ENCODE measurements around the gene XRCC3. TPM values are rescaled to one million over a fixed set of nuclear protein-coding genes. Genes with fewer than 3 reads are reported as not detected.

Gene XRCC3
- total and polyA plus RNA-seq, 12 donors, result 1.3 to 10.2 (median 5.0) TPM

- Histone ChIP-seq H3K27me3 (no peaks in the 10 kb centered on the region), H3K4me3 (no peak overlapping the region), H3K9me3 (replicated peaks in 1 of 3) (no peaks in the 10 kb centered on the region), H3K27ac (no peak overlapping the region), H3K36me3 (replicated peaks in 1 of 2) (peaks cover 0 to 94% of the 10 kb centered on the region in 2 donors), H3K4me1 (replicated peaks in 1 of 2) (peaks cover 12 to 19% of the 10 kb centered on the region in 2 donors)
- DNase-seq, result no peak
- 79 to 84% (median 81%) methylated on average over 15 of the region's 15 CpGs for WGBS, 4 donors
- TF ChIP-seq POLR2A (IDR thresholded peaks at IDR 0.05), result no peak
- TF ChIP-seq CTCF (IDR thresholded peaks at IDR 0.05), result no peak
- intact Hi-C loops (cut with DNase I), result loop anchor here in 1 of 2 donors (10.0 kb wide), 1 partner anchor 108 kb away; no protein-coding TSS in a partner anchor
Observed at GRCh38 chr14:103683139-103683538, 32.1 kb downstream of the XRCC3 start.

- no peaks in the 10 kb centered on the region for H3K4me1 ChIP-seq (replicated peaks in 1 of 2)
- H3K27ac ChIP-seq, result no peak overlapping the region
- peaks cover 0 to 96% of the 10 kb centered on the region in 2 donors for H3K36me3 ChIP-seq (replicated peaks in 1 of 2)
- no peak for DNase-seq
- no peak overlapping the region for H3K4me3 ChIP-seq
- intact Hi-C loops (cut with DNase I), result loop anchor here in 1 of 2 donors (10.0 kb wide), 1 partner anchor 106 kb away; no protein-coding TSS in a partner anchor
- H3K27me3 ChIP-seq, result no peaks in the 10 kb centered on the region
- WGBS, 4 donors, result 83 to 87% (median 87%) methylated on average over 17 of the region's 17 CpGs
- TF ChIP-seq CTCF (IDR thresholded peaks at IDR 0.05), result no peak
- TF ChIP-seq POLR2A (IDR thresholded peaks at IDR 0.05), result no peak
- H3K9me3 ChIP-seq (replicated peaks in 1 of 3), result no peaks in the 10 kb centered on the region
Observed at GRCh38 chr14:103680491-103681231, 34.6 kb downstream of the XRCC3 start.

GRCh38 chr14:103679351-103679750 lies 35.9 kb downstream of the XRCC3 start:
- Histone ChIP-seq H3K4me3 (no peak overlapping the region), H3K27me3 (no peaks in the 10 kb centered on the region), H3K27ac (peak overlapping the region in 1 of 5 donors; percentile 22), H3K9me3 (replicated peaks in 1 of 3) (no peaks in the 10 kb centered on the region), H3K4me1 (replicated peaks in 1 of 2) (no peaks in the 10 kb centered on the region), H3K36me3 (replicated peaks in 1 of 2) (peaks cover 0 to 96% of the 10 kb centered on the region in 2 donors)
- DNase-seq, result peak in 6 of 7 donors; percentile 39 to 70 (median 56)
- intact Hi-C loops (cut with DNase I), result no loop called here
- WGBS, 4 donors, result 27 to 53% (median 39%) methylated on average over 13 of the region's 13 CpGs
- TF ChIP-seq CTCF (IDR thresholded peaks at IDR 0.05), result peak in 5 of 6 experiments; percentile 13 to 50 (median 44)
- no peak for TF ChIP-seq POLR2A (IDR thresholded peaks at IDR 0.05)

- no peak for TF ChIP-seq POLR2A (IDR thresholded peaks at IDR 0.05)
- no peak for TF ChIP-seq CTCF (IDR thresholded peaks at IDR 0.05)
- 77 to 85% (median 79%) methylated on average over 16 of the region's 16 CpGs for WGBS, 4 donors
- intact Hi-C loops (cut with DNase I), result no loop called here
- Histone ChIP-seq H3K27ac (no peak overlapping the region), H3K9me3 (replicated peaks in 1 of 3) (no peaks in the 10 kb centered on the region), H3K36me3 (replicated peaks in 1 of 2) (peaks cover 0 to 99% of the 10 kb centered on the region in 2 donors), H3K4me1 (replicated peaks in 1 of 2) (no peaks in the 10 kb centered on the region), H3K27me3 (no peaks in the 10 kb centered on the region), H3K4me3 (no peak overlapping the region)
- no peak for DNase-seq
Observed at GRCh38 chr14:103676881-103677675, 38.2 kb downstream of the XRCC3 start.
